Mammary epithelial cell (primary cell): Measurements from ENCODE around the gene CNOT3.

Experiments
- CTCF ChIP-seq, 2 donors: IDR thresholded peaks in 1 of 2; conservative IDR thresholded peaks in 1 of 2; 2 replicates each; pipeline ENCODE4 v1.5.1; 2011 to 2012; ENCODE audit warnings: inconsistent platforms in 2 of 2, low read length in 2 of 2, mild to moderate bottlenecking in 2 of 2, control low read depth in 1 of 2, low read depth in 1 of 2; ENCODE audit not compliant: insufficient read depth in 1 of 2; ENCODE audit errors: extremely low read depth in 1 of 2
- EZH2 ChIP-seq: IDR thresholded peaks from 2 replicates; pipeline ENCODE4 v1.6.1; 2012; ENCODE audit warnings: low read length, inconsistent platforms, borderline replicate concordance

GRCh38 chr19:54153731-54154326, 16.3 kb downstream of the CNOT3 start:
- TF ChIP-seq EZH2 (no peak), CTCF (conservative IDR thresholded peaks at IDR 0.05 in 1 of 2, IDR thresholded peaks at IDR 0.05 in 1 of 2; ENCODE audit: extremely low read depth in 1 of 2, insufficient read depth in 1 of 2, low read depth in 1 of 2, low read length in 2 of 2) (no peak)
